ENCODE data around the gene ZNF217.
"Not testable (repeated sequence)": the region's sequence is repeated elsewhere in the genome, so short reads cannot be mapped to it uniquely, and the experiment has no call there.

Gene ZNF217

GRCh38 chr20:53583660-53584549 lies 9.7 kb downstream of the ZNF217 start:
- not testable (repeated sequence) for DNase-seq (ENCODE audit: low read depth, low spot score)

- peak; percentile 86 for DNase-seq (ENCODE audit: low read depth, low spot score)
These were observed 10.9 kb downstream of the ZNF217 start for GRCh38 chr20:53582574-53583351.

GRCh38 chr20:53582251-53582570 lies 11.4 kb downstream of the ZNF217 start:
- no peak for DNase-seq (ENCODE audit: low read depth, low spot score)

GRCh38 chr20:53581444-53582250 lies 12.0 kb downstream of the ZNF217 start:
- no peak for DNase-seq (ENCODE audit: low read depth, low spot score)

GRCh38 chr20:53580376-53581111 lies 13.1 kb downstream of the ZNF217 start:
- no peak for DNase-seq (ENCODE audit: low read depth, low spot score)

GRCh38 chr20:53579581-53580375 lies 13.9 kb downstream of the ZNF217 start:
- DNase-seq (ENCODE audit: low read depth, low spot score) = no peak

- no peak for DNase-seq (ENCODE audit: low read depth, low spot score)
These were observed 14.4 kb downstream of the ZNF217 start for GRCh38 chr20:53579266-53579580.

GRCh38 chr20:53578492-53579222 lies 15.0 kb downstream of the ZNF217 start:
- DNase-seq (ENCODE audit: low read depth, low spot score) = peak; percentile 91

GRCh38 chr20:53576586-53577318 lies 16.9 kb downstream of the ZNF217 start:
- no peak for DNase-seq (ENCODE audit: low read depth, low spot score)

GRCh38 chr20:53576195-53576580 lies 17.5 kb downstream of the ZNF217 start:
- DNase-seq (ENCODE audit: low read depth, low spot score) = no peak

GRCh38 chr20:53575481-53576194 lies 18.0 kb downstream of the ZNF217 start:
- DNase-seq (ENCODE audit: low read depth, low spot score) = no peak

- DNase-seq (ENCODE audit: low read depth, low spot score) = no peak
These were observed 18.8 kb downstream of the ZNF217 start for GRCh38 chr20:53574819-53575218.

- DNase-seq (ENCODE audit: low read depth, low spot score) = no peak
These were observed 19.3 kb downstream of the ZNF217 start for GRCh38 chr20:53574259-53574789.

GRCh38 chr20:53571555-53572286 lies 21.9 kb downstream of the ZNF217 start:
- no peak for DNase-seq (ENCODE audit: low read depth, low spot score)

- DNase-seq (ENCODE audit: low read depth, low spot score) = peak; percentile 41
These were observed 23.0 kb downstream of the ZNF217 start for GRCh38 chr20:53570446-53571276.

- no peak for DNase-seq (ENCODE audit: low read depth, low spot score)
These were observed 23.9 kb downstream of the ZNF217 start for GRCh38 chr20:53569606-53570307.
